ENCODE data around the gene SLC9C1. TPM values are rescaled to one million over a fixed set of nuclear protein-coding genes. Genes with fewer than 3 reads are reported as not detected.

Gene SLC9C1
- total RNA-seq, 4 donors from 2014 or later = not detected

GRCh38 chr3:112306825-112307224 is 12.8 kb upstream of the SLC9C1 start:
- Histone ChIP-seq H3K27me3 (no peaks in the 10 kb centered on the region), H3K9me3 (no peaks in the 10 kb centered on the region), H3K4me1 (peaks cover 0 to 21% (median 12%) of the 10 kb centered on the region in 4 donors), H3K36me3 (no peaks in the 10 kb centered on the region), H3K27ac (no peak overlapping the region), H3K4me3 (no peak overlapping the region)
- in situ Hi-C loops (cut with MboI; ENCODE audit: low pct_ligation_motif_present in 1 of 4, low pct_unique_long_range_greater_than_20kb in 1 of 4, low sequenced_read_pairs in 3 of 4) (no loop called here), intact Hi-C loops (cut with DNase I; ENCODE audit: low total_unique reads) (no loop called here)
- WGBS, 2 donors (ENCODE audit: low coverage in 1 of 2) = 85 to 96% methylated on average over 5 to 9 of the region's 9 CpGs
- DNase-seq = no peak
- no peak for TF ChIP-seq EP300 (IDR thresholded peaks at IDR 0.05; ENCODE audit: low read depth)
- TF ChIP-seq, protein P1, sequence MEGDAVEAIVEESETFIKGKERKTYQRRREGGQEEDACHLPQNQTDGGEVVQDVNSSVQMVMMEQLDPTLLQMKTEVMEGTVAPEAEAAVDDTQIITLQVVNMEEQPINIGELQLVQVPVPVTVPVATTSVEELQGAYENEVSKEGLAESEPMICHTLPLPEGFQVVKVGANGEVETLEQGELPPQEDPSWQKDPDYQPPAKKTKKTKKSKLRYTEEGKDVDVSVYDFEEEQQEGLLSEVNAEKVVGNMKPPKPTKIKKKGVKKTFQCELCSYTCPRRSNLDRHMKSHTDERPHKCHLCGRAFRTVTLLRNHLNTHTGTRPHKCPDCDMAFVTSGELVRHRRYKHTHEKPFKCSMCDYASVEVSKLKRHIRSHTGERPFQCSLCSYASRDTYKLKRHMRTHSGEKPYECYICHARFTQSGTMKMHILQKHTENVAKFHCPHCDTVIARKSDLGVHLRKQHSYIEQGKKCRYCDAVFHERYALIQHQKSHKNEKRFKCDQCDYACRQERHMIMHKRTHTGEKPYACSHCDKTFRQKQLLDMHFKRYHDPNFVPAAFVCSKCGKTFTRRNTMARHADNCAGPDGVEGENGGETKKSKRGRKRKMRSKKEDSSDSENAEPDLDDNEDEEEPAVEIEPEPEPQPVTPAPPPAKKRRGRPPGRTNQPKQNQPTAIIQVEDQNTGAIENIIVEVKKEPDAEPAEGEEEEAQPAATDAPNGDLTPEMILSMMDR (IDR thresholded peaks at IDR 0.05) = no peak
- TF ChIP-seq POLR2AphosphoS5 (IDR thresholded peaks at IDR 0.05) = no peak
- TF ChIP-seq POLR2A (IDR thresholded peaks at IDR 0.05) = no peak

- peak overlapping the region in 1 of 4 donors; percentile 57 for H3K4me3 ChIP-seq
- peaks cover 0 to 21% (median 12%) of the 10 kb centered on the region in 4 donors for H3K4me1 ChIP-seq
- H3K27ac ChIP-seq = peak overlapping the region in 2 of 4 donors; percentile 3 to 44
- no peaks in the 10 kb centered on the region for H3K36me3 ChIP-seq
- in situ Hi-C loops (cut with MboI; ENCODE audit: low pct_ligation_motif_present in 1 of 4, low pct_unique_long_range_greater_than_20kb in 1 of 4, low sequenced_read_pairs in 3 of 4) = no loop called here
- no peaks in the 10 kb centered on the region for H3K9me3 ChIP-seq
- WGBS, 2 donors (ENCODE audit: low coverage in 1 of 2) = 79 to 83% methylated on average over 1 to 2 of the region's 2 CpGs
- no peak for DNase-seq
- TF ChIP-seq, protein P1 (IDR thresholded peaks at IDR 0.05) = peak; percentile 14 to 29 (median 20)
- TF ChIP-seq POLR2AphosphoS5 (IDR thresholded peaks at IDR 0.05) = no peak
- intact Hi-C loops (cut with DNase I; ENCODE audit: low total_unique reads) = no loop called here
- no peaks in the 10 kb centered on the region for H3K27me3 ChIP-seq
These were observed 10.6 kb upstream of the SLC9C1 start for GRCh38 chr3:112304611-112305010.

- 10 to 20% methylated on average over 4 to 11 of the region's 11 CpGs for WGBS, 2 donors (ENCODE audit: low coverage in 1 of 2)
- DNase-seq = no peak
- peak overlapping the region in 3 of 4 donors; percentile 3 to 44 (median 16) for H3K27ac ChIP-seq
- H3K4me1 ChIP-seq = peaks cover 0 to 21% (median 12%) of the 10 kb centered on the region in 4 donors
- no peaks in the 10 kb centered on the region for H3K36me3 ChIP-seq
- in situ Hi-C loops (cut with MboI; ENCODE audit: low pct_ligation_motif_present in 1 of 4, low pct_unique_long_range_greater_than_20kb in 1 of 4, low sequenced_read_pairs in 3 of 4) = no loop called here
- H3K27me3 ChIP-seq = no peaks in the 10 kb centered on the region
- intact Hi-C loops (cut with DNase I; ENCODE audit: low total_unique reads) = no loop called here
- TF ChIP-seq EP300 (IDR thresholded peaks at IDR 0.05; ENCODE audit: low read depth) (no peak), POLR2AphosphoS5 (IDR thresholded peaks at IDR 0.05) (no peak), POLR2A (IDR thresholded peaks at IDR 0.05) (no peak)
- TF ChIP-seq, protein P1 (IDR thresholded peaks at IDR 0.05) = no peak
- no peaks in the 10 kb centered on the region for H3K9me3 ChIP-seq
- peak overlapping the region; percentile 5 to 57 (median 37) for H3K4me3 ChIP-seq
These were observed 9.8 kb upstream of the SLC9C1 start for GRCh38 chr3:112303764-112304325.

DNA sequence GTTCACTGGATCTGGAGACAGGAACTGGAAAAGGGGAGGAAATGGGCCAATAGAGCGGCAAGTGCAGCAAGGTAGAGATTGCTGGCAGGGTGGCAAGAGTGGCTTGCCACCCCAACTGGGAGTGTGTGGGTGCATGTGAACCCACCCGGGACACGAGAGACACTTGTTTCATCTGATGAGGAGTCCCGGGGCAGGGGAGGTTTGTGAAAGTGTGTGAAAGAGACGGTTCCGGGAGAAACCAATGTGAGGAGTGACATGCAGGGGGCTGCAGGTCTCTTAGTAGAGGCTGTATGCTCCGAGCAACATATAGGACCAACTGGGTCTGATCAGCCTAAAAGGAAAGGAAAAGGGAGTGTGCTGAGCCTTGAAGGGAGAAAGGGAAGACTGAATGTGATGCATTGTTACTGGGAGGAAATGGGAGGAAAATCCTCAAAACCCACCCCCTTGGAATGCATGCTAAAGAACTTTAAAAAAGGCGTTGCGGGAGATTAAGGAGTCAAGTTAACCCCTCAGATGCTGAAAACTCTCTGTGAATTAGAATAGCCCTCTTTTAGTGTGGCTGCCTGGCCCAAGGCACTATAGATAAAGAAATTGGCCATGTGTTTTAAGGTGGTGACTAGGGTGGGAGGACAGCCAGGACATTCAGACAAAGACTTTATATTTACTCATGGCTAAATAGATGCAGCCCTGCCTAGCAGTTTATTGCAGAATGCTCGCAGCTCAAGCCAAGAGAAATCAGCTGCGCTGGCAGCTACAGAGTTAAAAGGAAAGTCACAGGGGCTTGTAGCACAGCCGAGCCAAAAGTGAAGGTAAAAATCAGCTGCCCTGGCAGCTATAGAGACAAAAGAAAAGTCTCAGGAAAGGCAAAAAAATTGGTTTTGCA is 9.1 kb upstream of the SLC9C1 start:
- intact Hi-C loops (cut with DNase I; ENCODE audit: low total_unique reads) (no loop called here), in situ Hi-C loops (cut with MboI; ENCODE audit: low pct_ligation_motif_present in 1 of 4, low pct_unique_long_range_greater_than_20kb in 1 of 4, low sequenced_read_pairs in 3 of 4) (no loop called here)
- no peaks in the 10 kb centered on the region for H3K9me3 ChIP-seq
- 38 to 41% methylated on average over 8 to 12 of the region's 12 CpGs for whole genome bisulfite sequencing, 2 donors (ENCODE audit: low coverage in 1 of 2)
- no peak for TF ChIP-seq POLR2A (IDR thresholded peaks at IDR 0.05)
- TF ChIP-seq, protein P1 (IDR thresholded peaks at IDR 0.05) = no peak
- no peak for TF ChIP-seq POLR2AphosphoS5 (IDR thresholded peaks at IDR 0.05)
- TF ChIP-seq EP300 (IDR thresholded peaks at IDR 0.05; ENCODE audit: low read depth) = no peak
- no peak for DNase-seq
- no peaks in the 10 kb centered on the region for H3K36me3 ChIP-seq
- H3K4me1 ChIP-seq = peaks cover 0 to 21% (median 12%) of the 10 kb centered on the region in 4 donors
- H3K4me3 ChIP-seq = peak overlapping the region; percentile 5 to 57 (median 37)
- H3K27ac ChIP-seq = peak overlapping the region in 3 of 4 donors; percentile 3 to 44 (median 16)
- no peaks in the 10 kb centered on the region for H3K27me3 ChIP-seq
